ENCODE data around the gene PRKRA.
A peak's percentile ranks its signal among the peaks of the same experiment; 100 is the strongest.
"Not testable (repeated sequence)": the region's sequence is repeated elsewhere in the genome, so short reads cannot be mapped to it uniquely, and the experiment has no call there.

Gene PRKRA

DNA sequence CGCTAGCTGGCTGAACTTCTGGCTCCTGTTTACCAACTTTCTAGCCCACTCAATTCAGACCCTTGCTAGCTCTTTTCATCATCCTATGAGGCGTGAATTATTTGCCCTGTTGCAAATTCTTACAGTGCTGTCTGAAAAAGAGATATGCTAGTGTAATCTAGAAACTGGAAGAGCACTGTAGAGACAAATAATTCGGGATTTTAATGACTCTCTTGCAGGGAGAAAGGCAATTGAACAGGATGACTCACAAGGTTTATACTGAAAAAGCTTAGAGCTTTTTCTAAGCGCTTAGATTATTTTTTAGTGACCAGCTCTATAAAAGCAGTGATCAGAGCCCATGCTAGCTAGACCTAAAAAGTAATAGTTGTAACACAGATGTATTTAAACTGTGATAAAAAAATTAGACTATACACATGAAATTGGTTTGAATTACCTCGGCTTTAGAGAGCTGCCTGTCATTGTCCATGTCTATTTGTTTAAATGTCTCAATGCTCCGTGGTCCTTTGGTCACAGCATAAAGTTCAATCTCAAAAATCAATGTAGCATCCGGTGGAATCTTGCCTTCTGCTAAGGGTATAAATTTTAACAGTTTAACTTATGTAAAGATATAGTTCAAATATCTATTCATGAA is 18.4 kb upstream of the PRKRA start:
- no peak for DNase-seq (ENCODE audit: low read depth in 1 of 2, low spot score in 1 of 2)

DNA sequence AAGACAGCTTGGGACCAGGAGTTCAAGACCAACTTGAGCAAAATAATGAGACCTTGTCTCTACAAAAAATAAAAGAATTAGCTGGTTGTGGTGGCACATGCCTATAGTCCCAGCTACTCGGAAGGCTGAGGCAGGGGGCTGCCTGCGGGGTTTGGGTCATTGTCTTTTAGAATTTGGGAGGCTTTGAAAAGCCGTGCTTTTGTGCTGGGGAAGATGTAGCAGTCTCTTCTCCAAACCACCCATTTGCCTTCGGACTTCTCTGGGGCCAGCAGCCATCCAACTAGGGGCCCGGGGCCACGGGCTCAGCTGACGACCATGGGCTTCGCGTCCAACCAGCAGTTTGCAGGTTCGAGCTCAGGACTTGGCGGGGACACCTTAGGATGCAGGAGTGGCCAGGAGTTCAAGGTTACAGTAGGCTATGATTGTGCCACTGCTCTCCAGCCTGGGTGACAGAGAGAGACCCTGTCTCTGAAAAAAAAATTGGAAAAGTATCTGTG is 6.5 kb upstream of the PRKRA start:
- no peak for DNase-seq (ENCODE audit: low read depth in 1 of 2, low spot score in 1 of 2)

DNA sequence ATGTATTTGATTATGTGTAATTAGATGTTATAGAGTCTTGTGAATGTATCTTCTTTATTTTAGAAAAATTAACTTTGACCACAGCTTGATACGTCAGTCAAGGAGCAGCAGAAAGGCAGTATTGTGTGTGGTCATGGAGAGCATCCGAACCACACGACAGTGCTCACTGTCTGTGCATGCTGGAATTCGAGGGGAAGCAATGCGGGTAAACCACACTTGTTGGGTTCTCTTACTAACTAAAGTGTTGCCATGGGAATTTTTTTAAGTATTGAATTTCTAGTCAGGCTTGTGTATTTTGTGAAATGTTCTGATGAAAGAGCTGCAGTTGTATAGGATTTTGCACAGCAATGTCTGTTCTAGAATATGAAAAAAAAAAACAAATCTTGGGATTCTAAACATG is 5.0 kb upstream of the PRKRA start:
- DNase-seq (ENCODE audit: low read depth in 1 of 2, low spot score in 1 of 2) = no peak

DNA sequence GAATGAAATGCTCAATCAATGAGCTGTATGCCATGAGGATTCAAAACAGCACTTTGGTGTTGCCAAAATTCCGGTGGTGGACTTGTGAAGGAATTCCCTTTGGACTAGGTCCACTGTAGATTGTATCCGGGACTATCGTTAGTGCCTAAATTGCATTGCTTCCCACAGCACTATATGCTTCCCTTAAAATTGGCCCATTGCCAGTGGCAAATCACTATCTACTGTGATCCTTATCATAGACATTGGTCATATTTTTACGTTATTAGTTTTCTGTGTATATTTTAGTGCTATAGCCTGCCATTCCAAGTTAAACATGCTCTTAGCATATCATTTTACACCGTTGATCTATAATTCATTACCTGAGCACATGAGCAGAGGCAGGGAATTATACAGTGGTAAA is 1.9 kb upstream of the PRKRA start:
- DNase-seq (ENCODE audit: low read depth in 1 of 2, low spot score in 1 of 2) = no peak

DNA sequence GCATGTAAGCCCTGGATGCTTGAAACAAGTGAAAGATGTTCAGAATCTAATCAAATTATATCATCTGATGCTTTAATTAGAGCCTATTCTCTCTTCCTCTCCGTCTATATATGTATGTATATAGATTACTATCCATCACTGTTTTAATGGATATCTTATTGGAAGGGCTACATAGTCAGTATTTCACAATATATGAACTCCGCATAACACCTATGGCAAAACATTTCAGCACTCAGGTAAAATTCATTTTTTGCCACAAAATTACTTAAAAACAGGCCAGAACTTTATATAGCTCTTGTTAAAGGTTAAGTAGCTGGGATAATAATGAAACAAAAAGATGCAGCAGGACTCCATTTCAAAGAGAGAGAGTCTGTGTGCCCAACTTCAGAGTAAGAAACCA is 1.4 kb upstream of the PRKRA start:
- DNase-seq (ENCODE audit: low read depth in 1 of 2, low spot score in 1 of 2) = no peak

DNA sequence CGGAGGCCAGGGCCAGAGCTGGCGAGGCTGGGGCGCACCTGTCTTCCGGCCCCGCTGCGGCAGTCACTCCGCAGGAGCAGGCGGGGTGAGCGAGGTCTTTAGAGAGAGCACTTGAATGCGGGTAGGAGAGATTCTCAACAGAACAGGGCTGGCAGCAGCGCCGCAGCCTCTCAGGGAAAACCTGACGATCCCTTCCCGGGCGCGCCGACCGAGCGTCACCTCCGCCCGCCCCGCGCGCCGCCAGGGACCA is 526 bp downstream of the PRKRA start:
- DNase-seq (ENCODE audit: low read depth in 1 of 2, low spot score in 1 of 2) = peak; percentile 48 to 73

DNA sequence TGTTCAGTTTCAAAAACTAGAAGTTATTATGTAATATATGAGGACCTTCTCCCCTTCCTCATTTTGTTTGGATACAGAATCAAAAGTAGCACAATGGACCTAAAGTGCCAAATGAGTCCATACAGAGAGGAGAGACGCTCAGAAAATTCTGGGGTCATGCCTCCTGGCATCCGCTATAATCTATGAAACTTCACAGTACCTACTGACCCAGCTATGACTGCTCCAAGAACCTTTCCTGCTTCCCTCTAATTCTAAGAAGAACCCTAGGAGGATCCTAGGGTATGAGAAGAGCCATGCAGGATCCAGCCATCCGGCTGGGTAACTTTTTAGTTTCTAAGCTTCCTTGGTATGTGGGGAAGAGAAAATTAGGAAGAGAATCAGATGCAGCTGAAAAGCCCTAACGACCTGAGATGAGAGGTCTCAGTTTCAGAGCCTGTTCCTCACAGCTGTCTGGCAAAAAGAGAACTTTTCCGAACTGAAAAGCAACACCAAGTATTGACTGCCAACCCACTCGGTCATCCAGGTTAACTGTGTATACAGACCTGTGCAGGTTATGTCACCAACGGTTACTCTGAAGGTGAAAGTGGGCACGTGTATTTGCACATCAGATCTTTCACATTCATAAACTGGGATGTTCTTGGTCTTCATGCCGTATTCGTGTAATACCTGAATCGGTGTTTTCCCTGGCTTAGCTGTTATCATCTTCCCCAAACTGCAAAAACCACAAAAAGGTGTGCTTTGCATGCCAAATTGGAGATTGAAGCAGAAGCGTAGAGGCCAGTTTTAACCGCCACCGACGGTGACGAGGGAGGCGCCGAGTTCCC is 1.1 kb downstream of the PRKRA start:
- DNase-seq (ENCODE audit: low read depth in 1 of 2, low spot score in 1 of 2) = no peak

DNA sequence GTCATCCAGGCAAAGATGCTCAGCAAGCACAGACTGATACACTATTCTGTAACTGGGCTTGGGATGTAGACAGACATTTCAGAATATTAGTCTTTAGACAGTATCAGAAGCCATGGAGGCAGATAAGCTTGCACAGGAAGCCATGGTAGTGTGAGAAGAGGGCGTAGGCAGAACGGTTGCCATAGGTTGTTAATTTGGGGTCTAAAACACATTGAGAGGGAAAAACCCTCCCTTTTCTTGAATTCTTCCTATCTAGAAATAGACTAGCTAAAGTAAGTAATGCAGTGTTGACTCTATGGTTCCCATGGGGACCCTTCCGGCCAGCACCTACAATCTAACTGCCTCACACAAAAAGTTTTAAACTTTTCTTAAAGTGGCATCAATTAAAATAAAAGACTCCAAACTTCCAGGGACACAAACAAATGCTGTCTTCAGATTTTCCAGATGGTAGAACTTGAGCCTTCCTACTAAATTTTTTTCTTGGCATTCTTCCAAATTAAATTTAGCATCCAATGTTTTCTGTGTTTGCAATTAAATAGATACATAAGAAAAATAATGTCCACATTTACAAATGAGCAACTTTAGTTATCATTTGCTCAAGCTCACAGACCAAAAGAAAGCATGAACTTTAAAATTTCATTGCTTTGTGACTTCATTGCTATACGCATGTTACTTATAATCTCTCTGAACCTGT is 1.9 kb downstream of the PRKRA start:
- no peak for DNase-seq (ENCODE audit: low read depth in 1 of 2, low spot score in 1 of 2)

DNA sequence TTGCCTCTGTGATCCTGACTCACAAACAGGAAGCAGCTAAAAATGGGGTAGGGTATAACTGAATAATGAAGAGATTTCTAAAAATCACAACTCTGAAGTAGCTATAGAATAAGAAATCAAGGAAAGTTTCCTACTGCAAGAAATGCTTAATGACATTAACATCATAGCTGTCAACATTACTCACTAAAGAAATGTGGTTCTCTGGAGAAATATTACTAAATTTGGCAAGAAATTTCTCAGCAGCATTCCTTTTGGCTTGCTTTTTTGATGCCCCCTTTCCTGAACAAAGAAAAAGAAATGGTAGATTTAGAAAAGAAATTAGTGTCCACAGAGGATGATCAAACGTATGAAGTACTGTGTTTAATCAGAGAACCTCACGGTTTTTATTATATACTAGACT is 9.5 kb downstream of the PRKRA start:
- DNase-seq (ENCODE audit: low read depth in 1 of 2, low spot score in 1 of 2) = no peak

DNA sequence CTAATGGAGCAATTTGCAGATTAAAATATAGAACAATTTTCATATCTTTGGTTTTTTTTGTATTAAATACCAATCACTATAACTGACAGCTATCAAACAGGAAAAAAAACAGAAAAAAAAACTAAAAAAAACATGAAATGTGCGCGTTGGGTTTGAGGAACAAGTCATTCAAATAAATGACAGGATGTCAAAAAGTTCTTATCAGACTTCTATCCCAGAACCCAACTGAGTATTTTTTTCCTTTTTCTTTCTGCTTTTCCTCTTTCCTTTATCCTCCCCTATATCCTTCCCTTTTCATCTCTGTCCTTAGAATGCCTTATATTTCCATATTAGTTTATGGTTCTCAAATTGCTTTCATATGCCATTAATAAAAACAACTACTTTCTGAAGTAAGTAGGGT is 14.3 kb downstream of the PRKRA start:
- DNase-seq (ENCODE audit: low read depth in 1 of 2, low spot score in 1 of 2) = no peak

DNA sequence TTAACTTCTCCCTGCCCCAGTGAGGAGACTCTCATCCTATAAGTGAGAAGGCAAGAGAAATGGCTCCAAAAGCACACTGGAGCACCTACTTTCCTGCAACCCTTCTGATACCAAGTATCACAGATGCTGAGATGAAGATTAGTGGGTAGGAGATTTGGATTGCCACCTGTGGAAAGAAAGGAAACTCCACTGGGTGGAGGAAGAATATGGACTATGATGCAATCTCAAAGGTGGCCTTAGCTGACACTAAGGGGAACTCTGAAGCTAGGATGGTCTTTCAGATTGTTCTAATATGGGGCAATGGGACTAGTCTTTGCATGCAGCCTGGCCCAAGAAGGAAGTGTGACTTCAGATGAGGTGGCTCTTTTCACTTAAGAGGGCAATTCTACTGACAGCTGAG is 21.6 kb downstream of the PRKRA start:
- no peak for DNase-seq (ENCODE audit: low read depth in 1 of 2, low spot score in 1 of 2)

DNA sequence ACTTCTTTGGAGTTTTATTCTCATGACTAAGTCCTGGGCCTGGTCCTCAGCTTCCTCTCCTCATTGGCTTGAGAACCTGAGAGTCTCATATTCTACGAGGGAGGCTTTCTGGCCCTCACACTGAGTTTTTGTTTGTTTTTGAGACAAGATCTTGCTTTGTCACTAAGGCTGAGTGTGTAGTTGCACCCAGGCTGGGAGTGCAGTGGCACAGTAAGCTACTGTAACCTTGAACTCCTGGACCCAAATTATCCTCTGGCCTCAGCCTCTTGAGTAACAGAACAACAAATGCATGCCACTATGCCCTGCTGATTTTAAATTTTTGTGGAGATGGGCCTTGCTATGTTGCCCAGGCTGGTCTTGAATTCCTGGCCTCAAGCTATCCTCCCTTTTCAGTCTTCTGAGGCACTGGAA is 22.6 kb downstream of the PRKRA start:
- no peak for DNase-seq (ENCODE audit: low read depth in 1 of 2, low spot score in 1 of 2)

DNA sequence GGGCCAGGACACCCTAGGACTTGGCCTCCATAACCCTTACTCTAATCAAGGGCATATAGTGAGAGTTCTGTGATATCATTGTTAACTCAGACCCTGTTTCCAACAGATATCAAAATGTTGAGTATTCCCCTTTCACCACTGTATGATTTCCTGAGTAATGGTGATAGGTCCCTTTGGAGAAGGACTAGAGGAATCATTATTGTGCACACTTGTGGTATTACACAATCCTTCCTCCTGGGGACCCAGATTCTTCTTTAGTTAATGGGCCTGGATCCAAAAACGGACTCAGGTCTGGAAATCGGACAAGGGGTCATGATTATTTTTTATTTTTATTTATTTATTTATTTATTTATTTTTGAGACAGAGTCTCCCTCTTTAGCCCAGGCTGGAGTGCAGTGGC is 23.5 kb downstream of the PRKRA start:
- DNase-seq (ENCODE audit: low read depth in 1 of 2, low spot score in 1 of 2) = no peak

DNA sequence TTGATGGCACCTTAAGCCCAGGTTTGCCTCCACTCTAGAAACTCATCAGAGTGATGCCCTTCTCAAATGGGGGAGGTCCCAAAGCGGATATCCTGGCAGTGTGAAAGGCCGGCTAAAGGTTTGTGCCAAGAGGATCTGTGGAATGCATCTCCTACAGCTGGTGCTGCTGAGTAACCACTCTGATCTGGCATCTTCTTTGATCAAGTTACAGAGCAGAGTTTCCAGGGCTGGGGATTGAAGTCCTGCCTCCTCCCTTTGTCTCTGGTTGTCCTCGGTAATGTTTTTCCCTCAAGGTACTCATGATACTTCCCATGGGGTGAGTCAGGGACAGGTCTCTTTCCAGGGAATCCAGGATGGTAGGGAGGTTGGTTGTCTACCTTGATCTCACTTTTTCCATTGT is 24.6 kb downstream of the PRKRA start:
- no peak for DNase-seq (ENCODE audit: low read depth in 1 of 2, low spot score in 1 of 2)

DNA sequence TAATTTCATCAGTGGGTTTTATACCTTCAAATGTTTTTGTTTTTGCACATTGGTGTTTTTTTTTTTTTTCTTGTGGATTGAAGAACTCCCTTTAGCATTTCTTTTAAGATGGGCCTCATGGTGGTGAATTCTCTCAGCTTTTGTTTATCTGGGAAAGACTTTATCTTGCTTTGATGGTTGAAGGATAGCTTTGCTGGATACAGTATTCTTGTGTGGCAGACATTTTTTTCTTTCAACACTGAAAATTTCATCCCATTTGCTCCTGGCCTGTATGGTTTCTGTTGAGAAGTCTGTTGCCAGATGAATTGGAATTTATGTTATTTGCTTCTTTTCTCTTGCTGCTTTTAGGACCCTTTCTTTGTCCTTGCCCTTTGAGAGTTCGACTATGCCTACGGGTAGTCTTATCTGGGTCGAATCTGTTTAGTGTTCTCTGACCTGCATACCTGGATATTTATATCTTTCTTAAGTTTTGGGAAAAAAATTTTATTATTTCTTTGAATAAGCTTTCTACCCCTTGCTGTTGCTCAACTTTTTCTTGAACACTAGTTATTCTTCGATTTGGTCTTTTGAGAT is 25.6 kb downstream of the PRKRA start:
- no peak for DNase-seq (ENCODE audit: low read depth in 1 of 2, low spot score in 1 of 2)

DNA sequence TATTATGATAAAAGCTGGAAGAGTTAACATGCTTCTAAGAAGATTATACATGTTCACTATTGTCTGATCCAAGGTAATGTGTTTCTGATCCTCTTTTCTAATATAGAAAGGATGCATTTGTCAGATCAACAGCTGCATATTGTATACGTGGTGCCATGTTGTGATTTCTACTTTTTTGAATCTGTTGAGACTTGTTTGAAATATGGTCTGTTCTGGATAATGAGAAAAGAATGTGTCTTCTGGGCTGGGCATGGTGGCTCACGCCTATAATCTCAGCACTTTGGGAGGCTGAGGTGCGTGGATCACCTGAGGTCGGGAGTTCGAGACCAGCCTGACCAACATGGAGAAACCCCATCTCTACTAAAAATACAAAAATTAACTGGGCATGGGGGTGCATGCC is 27.2 kb downstream of the PRKRA start:
- DNase-seq (ENCODE audit: low read depth in 1 of 2, low spot score in 1 of 2) = not testable (repeated sequence)

DNA sequence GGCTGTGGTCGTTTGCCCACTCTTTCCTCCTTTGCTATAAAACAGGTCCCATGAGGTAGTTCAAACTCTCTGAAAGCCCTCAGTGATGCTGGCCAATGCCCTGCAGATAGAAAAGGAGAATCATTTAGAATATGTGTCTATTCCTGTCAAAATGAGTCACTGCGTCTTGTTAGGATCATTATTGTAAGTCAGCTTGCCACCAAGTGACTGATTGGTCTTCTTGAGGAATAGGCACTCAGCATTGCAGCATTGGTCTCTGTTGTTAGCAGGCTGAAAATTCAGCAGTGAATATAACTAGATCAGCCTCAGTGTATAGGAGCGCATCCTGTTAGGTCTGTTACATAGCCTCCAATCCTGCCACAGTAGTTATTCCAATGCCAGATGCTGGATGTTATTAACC is 28.9 kb downstream of the PRKRA start:
- no peak for DNase-seq (ENCODE audit: low read depth in 1 of 2, low spot score in 1 of 2)

DNA sequence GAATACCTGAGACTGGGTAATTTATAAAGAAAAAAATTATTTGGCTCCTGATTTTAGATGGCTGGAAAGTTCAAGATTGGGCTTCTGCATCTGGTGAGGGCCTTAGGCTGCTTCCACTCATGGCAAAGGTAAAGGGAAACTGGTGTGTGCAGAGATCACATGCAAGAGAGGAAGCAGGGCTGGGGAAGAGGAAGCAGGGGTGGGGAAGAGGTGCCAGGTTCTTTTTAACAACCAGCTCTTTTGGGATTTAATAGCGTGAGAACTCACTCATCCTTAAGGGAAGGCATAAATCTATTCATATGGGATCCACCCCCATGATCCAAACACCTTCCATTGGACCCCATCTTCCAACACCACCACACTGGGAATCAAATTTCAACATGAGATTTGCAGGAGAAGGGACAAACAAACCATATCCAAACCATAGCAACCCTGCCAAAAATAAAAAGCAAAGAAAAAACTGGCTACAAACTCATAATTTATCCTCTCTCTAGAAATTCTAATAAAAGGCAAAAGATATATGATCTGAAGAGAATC is 30.4 kb downstream of the PRKRA start:
- DNase-seq (ENCODE audit: low read depth in 1 of 2, low spot score in 1 of 2) = no peak

DNA sequence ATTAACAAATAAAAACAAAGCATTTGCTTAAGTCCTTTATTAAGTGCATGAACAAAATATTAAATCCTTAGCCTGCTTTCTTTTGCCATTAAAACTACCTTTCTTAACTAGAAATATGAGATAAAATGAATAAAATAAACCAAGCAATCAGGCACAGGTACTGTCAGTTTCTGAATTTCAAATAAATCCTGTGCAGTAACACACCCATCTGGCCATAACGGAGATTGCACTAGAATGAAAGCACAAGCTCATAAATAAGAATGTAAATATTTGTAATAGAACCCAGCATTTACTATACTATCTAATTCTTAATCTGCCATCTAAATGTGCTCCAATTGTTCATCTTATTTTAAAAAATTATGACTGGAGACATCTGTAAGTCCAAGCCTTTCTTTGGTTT is 31.9 kb downstream of the PRKRA start:
- no peak for DNase-seq (ENCODE audit: low read depth in 1 of 2, low spot score in 1 of 2)

DNA sequence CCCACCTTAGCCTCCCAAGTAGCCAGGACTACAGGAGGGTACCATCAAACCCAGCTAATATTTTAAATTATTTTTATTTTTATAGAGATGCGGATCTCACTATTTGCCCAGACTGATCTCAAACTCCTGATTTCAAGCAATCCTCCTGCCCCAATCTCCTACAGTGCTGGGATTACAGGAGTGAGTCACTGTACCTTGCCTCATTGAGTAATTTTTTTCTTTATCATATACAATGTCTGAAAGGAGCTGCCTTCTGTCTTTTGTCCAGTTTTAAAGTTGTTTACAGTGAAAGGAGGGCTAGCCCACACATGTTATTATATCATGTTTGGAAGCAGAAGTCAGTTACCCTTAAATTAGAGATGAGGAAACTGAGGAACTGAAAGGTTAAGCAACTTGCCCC is 32.5 kb downstream of the PRKRA start:
- DNase-seq (ENCODE audit: low read depth in 1 of 2, low spot score in 1 of 2) = no peak

DNA sequence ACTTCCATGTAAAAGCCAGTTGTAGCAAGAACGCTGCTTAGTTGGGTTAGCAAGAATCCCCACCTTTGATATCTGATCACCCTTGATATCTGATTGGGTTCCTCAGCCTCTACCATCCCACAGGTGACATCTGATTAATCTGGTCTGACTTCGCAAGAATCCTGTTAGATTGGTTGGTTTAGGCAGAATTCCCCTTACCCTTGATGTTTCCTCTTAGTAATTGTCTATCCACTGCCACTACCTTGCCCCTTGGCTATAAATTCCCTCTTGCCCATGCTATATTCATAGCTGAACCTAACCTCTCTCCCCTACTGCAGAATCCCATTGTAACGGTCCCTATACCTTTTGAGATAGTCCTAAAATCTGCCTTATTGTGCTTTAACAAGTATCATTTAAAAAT is 33.1 kb downstream of the PRKRA start:
- no peak for DNase-seq (ENCODE audit: low read depth in 1 of 2, low spot score in 1 of 2)

DNA sequence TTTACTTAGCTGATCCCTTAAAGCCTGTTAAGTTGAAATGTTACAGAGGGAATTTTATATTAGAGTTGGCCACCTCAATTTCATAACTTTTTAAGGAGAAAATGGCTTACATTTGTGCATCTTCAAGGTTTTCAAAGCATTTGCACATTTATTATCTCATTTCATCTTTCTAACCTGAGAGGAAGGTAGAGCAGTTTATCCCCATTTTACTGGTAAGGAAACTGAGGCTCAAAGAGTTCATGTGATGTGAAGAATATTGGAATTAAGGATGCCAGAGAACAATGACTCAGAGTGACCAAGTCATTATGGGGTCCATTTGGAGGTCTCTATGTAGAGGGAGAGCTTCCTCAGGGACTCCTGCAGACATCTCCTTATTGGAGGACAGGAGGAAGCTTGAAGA is 35.0 kb downstream of the PRKRA start:
- no peak for DNase-seq (ENCODE audit: low read depth in 1 of 2, low spot score in 1 of 2)

All from activated T-helper 1 cell treated with anti-CD3 and anti-CD28 coated beads, Interleukin-2, amount 50 U/mL, for 16 hours (primary cell).